Activated B cell treated with CpG ODN at 0.5 μM for 24 hours (primary cell): ENCODE data around the gene CORO6. TPM values are rescaled to one million over a fixed set of nuclear protein-coding genes. Genes with fewer than 3 reads are reported as not detected.

Source experiments
- ATAC-seq: fragments of 200-7000 bp; cut with Tn5 transposase; one replicate; pipeline ENCODE4 v1.10.0; 2021; ENCODE audit warnings: low read depth, mild to moderate bottlenecking, moderate library complexity
- CTCF ChIA-PET: fragments of 350-600 bp; sonication (Branson Sonifier 250); formaldehyde crosslinking; loops from one replicate; lab custom pipeline; 2021; ENCODE audit warnings: antibody characterized with exemption; lab: Charles Lee
- POLR2A ChIA-PET: fragments of 350-600 bp; sonication (Branson Sonifier 250); formaldehyde crosslinking; loops from one replicate; lab custom pipeline; 2021; ENCODE audit warnings: antibody characterized with exemption; lab: Charles Lee
- DNase-seq: peaks from one replicate; pipeline ENCODE4 v3.0.0; 2022
- H3K27ac Mint-ChIP-seq: one replicate; pipeline ENCODE4 v1.8.0; 2020; ENCODE audit warnings: mixed read lengths
- H3K27me3 Mint-ChIP-seq: one replicate; pipeline ENCODE4 v1.8.0; 2021; ENCODE audit warnings: mixed read lengths
- H3K36me3 Mint-ChIP-seq: one replicate; pipeline ENCODE4 v1.8.0; 2021; ENCODE audit warnings: low read depth, mixed read lengths
- H3K4me1 Mint-ChIP-seq: one replicate; pipeline ENCODE4 v1.8.0; 2021; ENCODE audit warnings: mixed read lengths
- H3K4me3 Mint-ChIP-seq: one replicate; pipeline ENCODE4 v1.8.0; 2020; ENCODE audit warnings: mild to moderate bottlenecking, mixed read lengths
- H3K9me3 Mint-ChIP-seq: one replicate; pipeline ENCODE4 v1.8.0; 2020; ENCODE audit warnings: mixed read lengths
- CTCF ChIP-seq: fragments of 200-600 bp; IDR thresholded peaks from one replicate; pipeline ENCODE4 v1.8.0; 2022; ENCODE audit warnings: antibody characterized with exemption, mild to moderate bottlenecking
- intact Hi-C: fragments of 100-400 bp; cut with micrococcal nuclease; formaldehyde crosslinking; loops from one replicate; pipeline ENCODE4 v1.15.1; 2024
- total RNA-seq: library from RNA; stranded (reverse); gene quantifications from 2 replicates; pipeline ENCODE4 v1.2.3, GENCODE V29; 2022

CORO6 gene
- total RNA-seq, 1 donor from 2014 or later, result 4.1 TPM

GRCh38 chr17:29573871-29574731 is 48.6 kb downstream of the CORO6 start:
- no peak overlapping the region for H3K4me3 Mint-ChIP-seq

GRCh38 chr17:29573558-29573869 is 49.2 kb downstream of the CORO6 start:
- DNase-seq, result peak; percentile 15
- Mint-ChIP-seq H3K4me3 (no peak overlapping the region), H3K9me3 (no peaks in the 10 kb centered on the region), H3K27ac (no peak overlapping the region), H3K27me3 (no peaks in the 10 kb centered on the region), H3K4me1 (peaks cover 26% of the 10 kb centered on the region), H3K36me3 (peaks cover 39% of the 10 kb centered on the region)
- no peak for ATAC-seq
- ChIA-PET CTCF (interaction anchor here (0.6 to 9.0 kb wide), 4 partner anchors 18 to 204 kb away, joined by 3 to 57 read pairs (median 14); no protein-coding TSS in a partner anchor), POLR2A (interaction anchor here (0.6 to 1.5 kb wide), 3 partner anchors 42 to 295 kb away, joined by 3 to 5 read pairs (median 4); no protein-coding TSS in a partner anchor)
- TF ChIP-seq CTCF, result no peak
- intact Hi-C loops, result no loop called here

More at GRCh38 chr17:29573871-29574731, 48.6 kb downstream of the CORO6 start:
- ChIA-PET CTCF (interaction anchor here (0.6 to 9.0 kb wide), 5 partner anchors 17 to 205 kb away, joined by 3 to 70 read pairs (median 17); partner anchors contain the start of gene ANKRD13B), POLR2A (interaction anchor here (0.5 to 1.5 kb wide), 3 partner anchors 41 to 183 kb away, joined by 3 to 5 read pairs (median 4); no protein-coding TSS in a partner anchor)
- DNase-seq, result peak; percentile 9
- Mint-ChIP-seq H3K4me1 (peaks cover 23% of the 10 kb centered on the region), H3K27me3 (no peaks in the 10 kb centered on the region), H3K27ac (no peak overlapping the region), H3K36me3 (peaks cover 45% of the 10 kb centered on the region), H3K9me3 (no peaks in the 10 kb centered on the region)
- TF ChIP-seq CTCF, result no peak
- no peak for ATAC-seq
- intact Hi-C loops, result no loop called here

- ATAC-seq (peak; percentile 43), DNase-seq (peak; percentile 77)
- H3K4me1 Mint-ChIP-seq, result peaks cover 26% of the 10 kb centered on the region
- peak overlapping the region; percentile 24 for H3K4me3 Mint-ChIP-seq
- intact Hi-C loops, result no loop called here
- H3K36me3 Mint-ChIP-seq, result peaks cover 37% of the 10 kb centered on the region
- TF ChIP-seq CTCF, result no peak
- H3K27ac Mint-ChIP-seq, result no peak overlapping the region
- no peaks in the 10 kb centered on the region for H3K9me3 Mint-ChIP-seq
- no peaks in the 10 kb centered on the region for H3K27me3 Mint-ChIP-seq
- POLR2A ChIA-PET, result interaction anchor here (0.5 to 1.5 kb wide), 7 partner anchors 42 to 296 kb away, joined by 3 to 6 read pairs (median 4); no protein-coding TSS in a partner anchor
- CTCF ChIA-PET, result interaction anchor here (0.6 to 9.0 kb wide), 10 partner anchors 13 to 424 kb away, joined by 3 to 57 read pairs (median 4); no protein-coding TSS in a partner anchor
Observed at GRCh38 chr17:29572691-29573557, 49.8 kb downstream of the CORO6 start.

- Mint-ChIP-seq H3K36me3 (peaks cover 33% of the 10 kb centered on the region), H3K4me1 (peaks cover 26% of the 10 kb centered on the region), H3K4me3 (peak overlapping the region; percentile 24), H3K9me3 (no peaks in the 10 kb centered on the region), H3K27ac (no peak overlapping the region), H3K27me3 (no peaks in the 10 kb centered on the region)
- POLR2A ChIA-PET, result interaction anchor here (0.5 to 1.5 kb wide), 5 partner anchors 43 to 235 kb away, joined by 4 to 6 read pairs (median 4); no protein-coding TSS in a partner anchor
- DNase-seq (peak; percentile 15), ATAC-seq (no peak)
- intact Hi-C loops, result no loop called here
- no peak for TF ChIP-seq CTCF
- CTCF ChIA-PET, result interaction anchor here (0.7 to 3.1 kb wide), 8 partner anchors 12 to 423 kb away, joined by 3 to 17 read pairs (median 4); no protein-coding TSS in a partner anchor
Observed at GRCh38 chr17:29571883-29572681, 50.6 kb downstream of the CORO6 start.
